Liver (tissue), 9 donors: ENCODE measurements around the gene TNNI3K. TPM values are rescaled to one million over a fixed set of nuclear protein-coding genes. Genes with fewer than 3 reads are reported as not detected.

Experiments used
- DNase-seq: peaks from one replicate; pipeline ENCODE4 v3.0.0-alpha.2; 2017; ENCODE audit warnings: low spot score
- H3K27ac ChIP-seq, 2 donors: one replicate each; pipeline ENCODE4 v1.7.0; 2013; ENCODE audit warnings: inconsistent platforms in 2 of 2, low read length in 2 of 2, control low read depth in 1 of 2, low read depth in 1 of 2, mild to moderate bottlenecking in 1 of 2
- H3K27me3 ChIP-seq, 4 donors: one replicate each; pipeline versions ENCODE4 v1.6.1 to v1.7.0; 2013; ENCODE audit warnings: low read length in 3 of 4, inconsistent platforms in 1 of 4, mild to moderate bottlenecking in 1 of 4, moderate library complexity in 1 of 4; ENCODE audit not compliant: control insufficient read depth in 4 of 4, insufficient read depth in 4 of 4
- H3K36me3 ChIP-seq, 4 donors: one replicate each; pipeline versions ENCODE4 v1.6.1 to v1.7.0; 2013; ENCODE audit warnings: low read length in 3 of 4, mild to moderate bottlenecking in 3 of 4, low read depth in 1 of 4, moderate library complexity in 1 of 4; ENCODE audit not compliant: control insufficient read depth in 4 of 4, insufficient read depth in 3 of 4
- H3K4me1 ChIP-seq, 4 donors: one replicate each; pipeline versions ENCODE4 v1.6.1 to v1.7.0; 2013; ENCODE audit warnings: low read length in 3 of 4, mild to moderate bottlenecking in 3 of 4, moderate library complexity in 1 of 4; ENCODE audit not compliant: control insufficient read depth in 4 of 4, insufficient read depth in 4 of 4
- H3K4me3 ChIP-seq, 3 donors: one replicate each; pipeline versions ENCODE4 v1.6.1 to v1.7.0; 2013; ENCODE audit warnings: low read length in 3 of 3, control low read depth in 1 of 3, low read depth in 1 of 3, mild to moderate bottlenecking in 1 of 3
- H3K9ac ChIP-seq, 2 donors: one replicate each; pipeline ENCODE4 v1.7.0; 2013; ENCODE audit warnings: low read length in 2 of 2, mild to moderate bottlenecking in 2 of 2, moderate library complexity in 2 of 2, control low read depth in 1 of 2, low read depth in 1 of 2
- H3K9me3 ChIP-seq, 4 donors: one replicate each; pipeline versions ENCODE4 v1.6.1 to v1.7.0; 2013; ENCODE audit warnings: low read length in 3 of 4; ENCODE audit not compliant: control insufficient read depth in 4 of 4
- ATF3 ChIP-seq: IDR thresholded peaks from 2 replicates; pipeline ENCODE4 v1.6.1; 2016; ENCODE audit warnings: antibody characterized with exemption
- CTCF ChIP-seq: fragments of 150-350 bp; IDR thresholded peaks from 2 replicates; pipeline ENCODE4 v1.5.1; 2017; ENCODE audit warnings: improper control_type of control experiment, low read depth, low read length; ENCODE audit not compliant: missing input control
- EGR1 ChIP-seq, 2 donors: IDR thresholded peaks; 2 replicates each; pipeline ENCODE4 v1.6.1; 2016 to 2018; ENCODE audit warnings: antibody characterized with exemption in 2 of 2, low read depth in 2 of 2
- FOXA1 ChIP-seq: IDR thresholded peaks from 2 replicates; pipeline ENCODE4 v1.6.1; 2016; ENCODE audit warnings: antibody characterized with exemption
- FOXA2 ChIP-seq: IDR thresholded peaks from 2 replicates; pipeline ENCODE4 v1.6.1; 2016; ENCODE audit warnings: antibody characterized with exemption
- GABPA ChIP-seq, 2 donors: IDR thresholded peaks in 1 of 2; conservative IDR thresholded peaks in 1 of 2; 2 replicates each; pipeline ENCODE4 v1.6.1; 2016; ENCODE audit warnings: antibody characterized with exemption in 2 of 2, mild to moderate bottlenecking in 1 of 2, moderate library complexity in 1 of 2
- HNF4A ChIP-seq, 2 donors: conservative IDR thresholded peaks; 2 replicates each; pipeline ENCODE4 v1.6.1; 2016; ENCODE audit warnings: antibody characterized with exemption in 2 of 2, mild to moderate bottlenecking in 2 of 2
- HNF4G ChIP-seq: IDR thresholded peaks from 2 replicates; pipeline ENCODE4 v1.6.1; 2016; ENCODE audit warnings: antibody characterized with exemption
- JUND ChIP-seq, 2 donors: IDR thresholded peaks; 2 replicates each; pipeline ENCODE4 v1.6.1; 2016; ENCODE audit warnings: antibody characterized with exemption in 2 of 2
- MAX ChIP-seq: IDR thresholded peaks from 2 replicates; pipeline ENCODE4 v1.6.1; 2016; ENCODE audit warnings: antibody characterized with exemption
- RAD21 ChIP-seq, 2 donors: IDR thresholded peaks; 2 replicates each; pipeline ENCODE4 v1.6.1; 2016; ENCODE audit warnings: antibody characterized with exemption in 2 of 2, mild to moderate bottlenecking in 2 of 2
- RXRA ChIP-seq, 2 donors: IDR thresholded peaks; 2 replicates each; pipeline ENCODE4 v1.6.1; 2017 to 2018; ENCODE audit warnings: antibody characterized with exemption in 2 of 2, mild to moderate bottlenecking in 1 of 2
- SP1 ChIP-seq: IDR thresholded peaks from 2 replicates; pipeline ENCODE4 v1.6.1; 2018; ENCODE audit warnings: antibody characterized with exemption, mild to moderate bottlenecking
- TAF1 ChIP-seq: conservative IDR thresholded peaks from 2 replicates; pipeline ENCODE4 v1.6.1; 2016; ENCODE audit warnings: antibody characterized with exemption, mild to moderate bottlenecking
- YY1 ChIP-seq: IDR thresholded peaks from 2 replicates; pipeline ENCODE4 v1.6.1; 2016; ENCODE audit warnings: antibody characterized with exemption, mild to moderate bottlenecking
- WGBS: extraction: QIAGEN DNeasy Blood & Tissue Kit; methylation state at CpG from one replicate; pipeline ENCODE4 v1.1.7; 2013; 5-methylcytosine and 5-hydroxymethylcytosine counted together
- polyA plus RNA-seq, 2 donors: library from polyadenylated mRNA; stranded (reverse) in 1 of 2; unstranded in 1 of 2; fragments of 200-250 nt in 1 of 2; fragments of >200 nt in 1 of 2; fragmentation: Nextera tagmentation in 1 of 2; extraction: Ambion mirVana in 1 of 2; gene quantifications; one replicate each; pipeline versions ENCODE4 v1.2.1 to v1.2.3, GENCODE V29; 2013 to 2015
- total RNA-seq, 2 donors: library from RNA; depleted of rRNA; stranded (reverse); fragments of >200 nt; gene quantifications; one replicate each; pipeline ENCODE4 v1.2.3, GENCODE V29; 2014
- TF ChIP-seq, protein P1 (sequence below): IDR thresholded peaks from 2 replicates; pipeline ENCODE4 v1.6.1; 2016; ENCODE audit warnings: antibody characterized with exemption
- donor health status: healthy.
- donor health status: healthy.
- donor health status: healthy.
- donor health status: healthy.
- donor health status: healthy.

TNNI3K gene
- total and polyA plus RNA-seq, 4 donors = 0.09 to 0.10 TPM; not detected in 2

DNA sequence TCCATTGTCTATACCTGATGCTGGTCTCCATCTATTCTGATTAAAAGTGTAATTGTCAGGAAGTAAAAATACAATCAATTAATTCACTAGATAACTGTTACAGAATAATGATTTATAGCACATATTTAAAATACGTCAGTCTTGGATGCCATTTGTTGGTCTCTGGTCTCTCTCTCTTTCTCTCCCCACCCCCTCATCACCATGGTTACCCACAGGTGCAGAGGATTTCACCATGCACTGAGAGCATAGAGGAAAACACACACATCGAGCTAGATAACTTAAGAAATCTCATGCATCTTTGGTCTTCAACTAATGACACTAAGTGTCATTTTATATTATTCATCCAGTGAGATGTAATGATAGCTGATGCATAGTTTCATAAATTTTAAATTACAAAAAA lies 243.8 kb downstream of the TNNI3K start:
- Histone ChIP-seq H3K9ac (no peak overlapping the region), H3K27ac (no peak overlapping the region), H3K4me3 (no peak overlapping the region), H3K9me3 (no peaks in the 10 kb centered on the region), H3K27me3 (no peaks in the 10 kb centered on the region), H3K4me1 (no peaks in the 10 kb centered on the region), H3K36me3 (no peaks in the 10 kb centered on the region)
- DNase-seq = no peak
- no peak for TF ChIP-seq ATF3
- no peak for TF ChIP-seq HNF4A (conservative IDR thresholded peaks at IDR 0.05)
- TF ChIP-seq FOXA2 = no peak
- TF ChIP-seq EGR1 (IDR thresholded peaks at IDR 0.05; ENCODE audit: low read depth in 2 of 2) = no peak
- TF ChIP-seq JUND (IDR thresholded peaks at IDR 0.05) = no peak
- TF ChIP-seq, protein P1, sequence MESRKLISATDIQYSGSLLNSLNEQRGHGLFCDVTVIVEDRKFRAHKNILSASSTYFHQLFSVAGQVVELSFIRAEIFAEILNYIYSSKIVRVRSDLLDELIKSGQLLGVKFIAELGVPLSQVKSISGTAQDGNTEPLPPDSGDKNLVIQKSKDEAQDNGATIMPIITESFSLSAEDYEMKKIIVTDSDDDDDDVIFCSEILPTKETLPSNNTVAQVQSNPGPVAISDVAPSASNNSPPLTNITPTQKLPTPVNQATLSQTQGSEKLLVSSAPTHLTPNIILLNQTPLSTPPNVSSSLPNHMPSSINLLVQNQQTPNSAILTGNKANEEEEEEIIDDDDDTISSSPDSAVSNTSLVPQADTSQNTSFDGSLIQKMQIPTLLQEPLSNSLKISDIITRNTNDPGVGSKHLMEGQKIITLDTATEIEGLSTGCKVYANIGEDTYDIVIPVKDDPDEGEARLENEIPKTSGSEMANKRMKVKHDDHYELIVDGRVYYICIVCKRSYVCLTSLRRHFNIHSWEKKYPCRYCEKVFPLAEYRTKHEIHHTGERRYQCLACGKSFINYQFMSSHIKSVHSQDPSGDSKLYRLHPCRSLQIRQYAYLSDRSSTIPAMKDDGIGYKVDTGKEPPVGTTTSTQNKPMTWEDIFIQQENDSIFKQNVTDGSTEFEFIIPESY = no peak
- no peak for TF ChIP-seq GABPA (IDR thresholded peaks at IDR 0.05 in 1 of 2, conservative IDR thresholded peaks at IDR 0.05 in 1 of 2)
- TF ChIP-seq TAF1 = no peak
- WGBS = 62% methylated on average over 2 of the region's 2 CpGs

DNA sequence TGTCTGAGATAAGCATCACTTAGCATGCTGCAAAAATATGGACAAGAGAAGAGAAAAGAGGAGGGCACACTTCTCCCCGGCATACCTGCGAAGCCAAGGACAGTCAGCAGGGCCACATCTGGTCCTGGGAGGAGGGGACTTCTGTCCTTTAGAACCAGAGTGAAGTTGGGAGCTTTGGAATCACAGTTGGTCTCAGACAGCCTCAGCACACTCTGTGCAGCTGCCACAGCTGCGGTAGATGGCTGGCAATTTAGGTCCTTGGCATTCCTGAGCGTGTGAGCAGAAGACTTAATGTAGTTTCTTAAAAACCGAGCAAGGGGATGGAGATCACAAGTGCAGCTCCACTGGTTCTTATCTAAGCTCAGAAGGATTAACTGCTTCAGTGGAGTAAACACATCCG lies 244.9 kb downstream of the TNNI3K start:
- no peak overlapping the region for H3K27ac ChIP-seq
- H3K4me1 ChIP-seq = no peaks in the 10 kb centered on the region
- 70% methylated on average over 6 of the region's 6 CpGs for WGBS
- no peak for DNase-seq
- no peaks in the 10 kb centered on the region for H3K9me3 ChIP-seq
- H3K36me3 ChIP-seq = no peaks in the 10 kb centered on the region
- H3K4me3 ChIP-seq = no peak overlapping the region
- no peaks in the 10 kb centered on the region for H3K27me3 ChIP-seq
- TF ChIP-seq MAX (no peak), HNF4G (no peak), RXRA (IDR thresholded peaks at IDR 0.05) (no peak), ATF3 (no peak), FOXA1 (no peak), EGR1 (IDR thresholded peaks at IDR 0.05; ENCODE audit: low read depth in 2 of 2) (no peak), FOXA2 (no peak), GABPA (IDR thresholded peaks at IDR 0.05 in 1 of 2, conservative IDR thresholded peaks at IDR 0.05 in 1 of 2) (no peak), RAD21 (IDR thresholded peaks at IDR 0.05) (no peak), SP1 (no peak), JUND (IDR thresholded peaks at IDR 0.05) (no peak), HNF4A (conservative IDR thresholded peaks at IDR 0.05) (no peak), YY1 (no peak), TAF1 (no peak)
- H3K9ac ChIP-seq = no peak overlapping the region

- Histone ChIP-seq H3K4me1 (no peaks in the 10 kb centered on the region), H3K4me3 (no peak overlapping the region), H3K27ac (no peak overlapping the region), H3K27me3 (no peaks in the 10 kb centered on the region), H3K36me3 (no peaks in the 10 kb centered on the region), H3K9ac (no peak overlapping the region), H3K9me3 (no peaks in the 10 kb centered on the region)
- 83% methylated on average over 3 of the region's 3 CpGs for WGBS
- TF ChIP-seq ATF3 (no peak), GABPA (IDR thresholded peaks at IDR 0.05 in 1 of 2, conservative IDR thresholded peaks at IDR 0.05 in 1 of 2) (no peak), FOXA2 (no peak), YY1 (no peak), TAF1 (no peak), RXRA (IDR thresholded peaks at IDR 0.05) (no peak), SP1 (no peak), CTCF (no peak)
- no peak for DNase-seq
Observed at GRCh38 chr1:74481607-74482006, 246.4 kb downstream of the TNNI3K start.
